ENCODE measurements around the gene MTHFSD. TPM values are rescaled to one million over a fixed set of nuclear protein-coding genes. Genes with fewer than 3 reads are reported as not detected.

Gene MTHFSD
- polyA plus RNA-seq, 3 donors: 22.1 to 29.4 (median 23.9) TPM

DNA sequence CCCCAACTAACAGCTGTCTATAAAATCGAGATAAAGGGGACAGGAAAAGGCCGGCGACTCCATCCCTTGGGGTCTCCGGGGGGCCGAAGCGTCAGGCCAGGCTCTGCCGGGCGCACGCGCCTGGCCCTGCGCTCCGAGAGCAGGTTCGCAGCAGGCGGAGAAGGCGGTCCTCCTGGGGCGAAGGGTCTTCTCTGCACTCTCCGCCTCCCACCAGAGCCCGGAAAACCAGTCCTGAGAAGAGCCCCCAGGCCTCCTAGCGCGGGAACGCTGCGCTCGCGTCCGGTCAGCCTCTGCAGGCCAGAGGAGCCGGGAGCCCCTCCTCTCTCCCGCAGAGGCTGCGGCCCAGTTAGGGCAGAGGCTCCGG lies 39.6 kb downstream of the MTHFSD start:
- no peak for DNase-seq (ENCODE audit: low read depth in 3 of 3, low spot score in 2 of 3)

DNA sequence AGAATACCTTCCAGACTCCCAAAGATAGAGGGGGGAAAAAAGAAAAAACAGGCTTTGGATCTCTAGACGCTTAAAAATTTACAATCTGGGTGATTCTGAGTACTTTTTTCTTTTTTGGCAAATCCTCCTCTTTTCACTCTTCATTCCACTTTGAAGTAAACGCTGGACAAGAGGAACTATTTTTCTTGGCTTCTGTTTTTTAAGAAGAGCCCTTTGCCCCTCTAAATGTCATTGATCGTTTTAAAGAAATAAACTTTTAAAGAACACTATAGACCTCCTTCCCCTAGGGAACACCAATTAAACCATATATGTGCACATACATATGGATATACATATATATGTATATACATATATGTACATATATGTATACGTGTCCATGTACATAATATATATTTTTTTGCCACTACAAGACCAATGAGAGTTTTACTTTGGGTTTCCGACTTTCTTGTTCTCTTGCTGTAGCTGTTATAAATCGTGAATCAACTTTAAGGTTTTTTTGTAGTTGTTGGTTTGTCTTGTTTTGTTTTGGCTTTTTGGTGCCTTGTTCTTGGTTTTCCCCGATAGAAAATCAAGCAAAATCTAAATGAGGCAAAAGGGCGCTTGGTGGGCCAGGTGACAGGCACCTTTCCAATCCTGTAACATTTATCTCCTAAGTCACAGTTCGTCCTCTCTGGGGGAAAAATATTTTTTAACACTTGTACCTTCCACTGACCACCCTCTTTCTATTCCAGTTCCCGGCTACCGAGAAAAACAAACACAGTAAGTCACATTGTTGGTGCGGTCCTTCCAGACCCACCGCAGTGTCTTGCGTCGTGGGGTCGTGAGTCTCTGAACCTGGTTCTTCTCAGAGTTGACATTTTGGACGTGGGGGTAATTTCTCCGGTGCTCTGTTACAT lies 40.3 kb downstream of the MTHFSD start:
- DNase-seq (ENCODE audit: low read depth in 3 of 3, low spot score in 2 of 3): no peak

DNA sequence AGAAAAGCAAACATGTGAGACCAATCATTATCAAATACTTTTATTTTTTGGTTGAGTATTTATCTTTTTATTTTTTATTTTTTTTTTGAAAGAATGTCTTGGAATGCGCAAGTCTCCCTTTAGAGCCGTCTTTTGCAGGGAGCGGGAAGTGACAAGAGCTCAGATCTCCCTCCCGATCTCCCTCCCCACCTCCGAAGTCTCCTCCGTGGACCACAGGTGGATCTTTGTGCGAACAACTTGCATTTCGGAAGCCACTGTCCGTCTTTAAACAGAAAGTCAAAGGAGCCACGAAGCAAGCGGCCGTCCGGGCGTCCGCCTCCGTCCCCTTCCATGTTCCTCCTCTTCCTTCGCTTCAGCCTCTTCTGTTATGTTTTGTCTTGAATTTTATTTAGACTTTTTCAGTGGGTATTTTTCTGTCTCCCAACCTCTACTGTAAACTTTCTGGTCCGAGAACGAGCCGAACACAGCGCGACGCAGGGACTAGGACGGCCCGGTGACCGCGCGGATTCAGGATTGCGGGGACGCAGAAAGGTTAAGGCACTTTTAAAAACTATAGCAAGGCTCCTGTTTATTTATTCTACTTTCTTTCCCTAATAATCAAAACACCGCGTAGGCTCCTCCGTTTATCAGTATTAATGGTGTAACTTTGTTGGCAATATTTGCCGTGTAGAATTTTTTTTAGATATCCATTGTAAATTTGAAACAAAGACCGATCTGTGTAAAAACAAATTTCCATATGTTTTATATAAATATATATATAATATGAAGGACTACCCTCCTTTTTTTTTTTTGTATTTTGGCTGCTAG lies 41.4 kb downstream of the MTHFSD start:
- no peak for DNase-seq (ENCODE audit: low read depth in 3 of 3, low spot score in 2 of 3)

GRCh38 chr16:86512860-86513470 lies 42.1 kb downstream of the MTHFSD start:
- DNase-seq (ENCODE audit: low read depth in 3 of 3, low spot score in 2 of 3): no peak

DNA sequence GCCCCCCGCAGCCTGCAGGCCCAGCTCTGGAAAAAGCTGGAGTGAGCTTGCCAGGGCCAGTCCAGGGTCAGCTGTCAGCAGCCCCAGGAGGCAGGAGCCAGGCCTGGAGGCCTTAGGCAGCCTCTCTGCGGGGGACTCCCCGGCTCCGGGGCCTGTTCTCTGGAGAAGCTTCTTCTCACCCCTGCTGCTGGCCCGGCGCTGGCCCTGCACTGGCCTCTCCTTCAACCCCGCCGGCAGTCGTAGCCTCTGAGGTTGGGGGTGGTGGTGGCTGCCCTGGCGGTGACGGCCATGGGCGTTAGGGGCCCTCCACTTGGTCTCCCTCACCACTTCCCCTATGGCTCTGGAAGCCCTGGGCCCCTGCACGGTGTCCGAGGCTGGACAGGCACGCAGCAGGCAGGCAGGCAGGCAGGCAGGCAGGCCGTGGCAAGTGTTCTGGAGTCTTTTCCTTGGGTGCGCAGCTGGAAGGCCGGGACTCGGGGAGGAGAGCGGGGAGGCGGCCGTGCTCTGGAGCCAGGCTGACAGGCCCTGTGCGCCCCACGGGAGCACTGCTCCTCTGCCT lies 42.7 kb downstream of the MTHFSD start:
- no peak for DNase-seq (ENCODE audit: low read depth in 3 of 3, low spot score in 2 of 3)

GRCh38 chr16:86511317-86512161 lies 43.5 kb downstream of the MTHFSD start:
- no peak for DNase-seq (ENCODE audit: low read depth in 3 of 3, low spot score in 2 of 3)

GRCh38 chr16:86510465-86511261 lies 44.4 kb downstream of the MTHFSD start, which contains the start of gene FOXF1:
TSS of gene FOXF1 (plus strand) at chr16:86510527. CDS start at chr16:86510570, 43 bp downstream.
- DNase-seq (ENCODE audit: low read depth in 3 of 3, low spot score in 2 of 3): no peak

DNA sequence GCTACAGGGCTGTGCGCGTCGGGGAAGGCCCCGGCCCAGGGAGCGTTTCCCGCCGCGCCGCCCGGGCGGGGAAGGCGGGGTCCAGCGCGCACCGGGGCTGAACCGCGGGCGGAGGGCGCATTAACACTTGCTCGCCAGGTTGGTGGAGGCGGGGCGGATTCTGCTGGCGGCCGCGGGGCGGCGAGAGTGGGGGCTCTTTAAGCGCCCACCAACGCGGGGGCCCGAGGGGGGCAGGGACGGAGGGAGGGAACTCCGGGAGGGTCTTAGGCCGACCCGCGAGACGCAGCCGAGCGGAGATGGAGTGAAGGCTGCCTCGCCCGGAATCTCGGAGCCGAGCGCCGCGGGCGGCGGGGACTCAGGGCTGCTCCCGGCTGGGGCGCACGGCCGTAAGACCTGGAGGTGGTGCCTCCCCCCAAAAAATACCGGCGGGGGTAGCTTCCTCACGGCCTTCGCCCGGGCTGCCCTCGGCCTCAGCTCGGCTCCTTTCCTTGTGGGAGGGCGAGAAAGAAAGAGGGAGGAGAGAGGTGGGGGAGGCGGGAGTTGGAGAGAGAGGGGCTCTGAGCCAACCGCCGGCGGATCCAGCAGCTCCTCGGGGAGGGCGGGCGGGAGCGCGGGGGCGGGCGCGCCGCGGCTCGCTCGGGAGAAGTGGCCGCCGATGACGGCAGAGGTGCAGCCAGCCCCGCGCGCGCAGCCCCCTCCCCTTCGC lies 45.1 kb downstream of the MTHFSD start:
- DNase-seq (ENCODE audit: low read depth in 3 of 3, low spot score in 2 of 3): no peak

DNA sequence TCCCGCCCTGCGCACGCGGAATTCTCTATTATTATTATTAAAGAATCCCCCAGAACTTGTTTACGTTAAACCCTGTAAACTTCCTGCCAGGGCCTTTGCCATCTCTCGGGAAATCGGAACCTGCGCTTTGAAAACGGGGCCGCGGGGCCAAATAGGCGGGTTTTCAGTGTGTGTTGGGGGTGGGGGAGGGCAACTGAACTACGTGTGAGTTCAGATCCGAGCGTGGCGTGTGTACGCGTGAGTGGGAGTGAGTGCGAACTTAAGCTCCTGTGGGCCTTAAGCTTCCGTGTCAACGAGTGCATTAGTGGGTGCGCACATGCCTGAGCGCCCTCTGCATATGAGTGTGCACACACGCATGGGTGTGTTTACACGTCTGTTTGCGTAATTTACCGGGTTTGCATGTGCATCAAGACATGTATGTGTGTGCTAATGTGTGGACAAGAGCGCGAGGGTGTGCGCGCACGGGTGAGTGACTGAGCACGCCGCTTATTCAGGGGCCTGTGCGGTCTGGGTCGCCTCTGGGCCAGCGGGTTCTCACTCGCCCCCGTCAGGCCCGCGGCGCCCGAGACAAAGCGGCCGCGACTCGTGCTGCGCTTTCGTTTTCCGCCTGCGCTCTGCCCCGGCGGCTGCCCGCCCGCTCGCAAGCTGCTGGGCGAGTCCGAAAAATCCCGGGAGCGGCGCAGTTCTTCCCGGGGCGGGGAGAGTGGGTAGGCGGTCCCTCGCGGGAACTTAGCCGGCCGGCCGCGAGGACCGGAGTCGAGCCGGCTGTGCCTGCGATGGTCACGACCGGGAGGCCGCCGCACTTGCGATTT lies 45.9 kb downstream of the MTHFSD start:
- DNase-seq (ENCODE audit: low read depth in 3 of 3, low spot score in 2 of 3): no peak

GRCh38 chr16:86508028-86508946 lies 46.7 kb downstream of the MTHFSD start:
- DNase-seq (ENCODE audit: low read depth in 3 of 3, low spot score in 2 of 3): no peak

GRCh38 chr16:86507173-86508027 lies 47.6 kb downstream of the MTHFSD start:
- no peak for DNase-seq (ENCODE audit: low read depth in 3 of 3, low spot score in 2 of 3)

- DNase-seq (ENCODE audit: low read depth in 3 of 3, low spot score in 2 of 3): no peak
Measured at GRCh38 chr16:86505899-86506864, 48.9 kb downstream of the MTHFSD start.

GRCh38 chr16:86505185-86505898 lies 49.7 kb downstream of the MTHFSD start:
- no peak for DNase-seq (ENCODE audit: low read depth in 3 of 3, low spot score in 2 of 3)
